ENCODE measurements around the gene POP7.
"Not testable (repeated sequence)": the region's sequence is repeated elsewhere in the genome, so short reads cannot be mapped to it uniquely, and the experiment has no call there.

The POP7 gene

GRCh38 chr7:100720279-100720670 lies 14.4 kb downstream of the POP7 start, which contains the start of gene EPO:
Gene EPO, plus strand, starts transcription at chr7:100720468. Its CDS starts 513 bp downstream, at chr7:100720981.
- no peak within 1 kb of the TSS for H3K27ac Mint-ChIP-seq
- peaks cover 55% of the 10 kb centered on the region for H3K27me3 Mint-ChIP-seq (ENCODE audit: low read depth)
- no peaks in the 10 kb centered on the region for H3K36me3 Mint-ChIP-seq (ENCODE audit: low read depth)
- DNase-seq (ENCODE audit: low spot score): no peak
- H3K9me3 Mint-ChIP-seq: peaks cover 5% of the 10 kb centered on the region
- H3K4me1 Mint-ChIP-seq (ENCODE audit: low read depth): peaks cover 5% of the 10 kb centered on the region
- no peak within 1 kb of the TSS for H3K4me3 Mint-ChIP-seq

DNA sequence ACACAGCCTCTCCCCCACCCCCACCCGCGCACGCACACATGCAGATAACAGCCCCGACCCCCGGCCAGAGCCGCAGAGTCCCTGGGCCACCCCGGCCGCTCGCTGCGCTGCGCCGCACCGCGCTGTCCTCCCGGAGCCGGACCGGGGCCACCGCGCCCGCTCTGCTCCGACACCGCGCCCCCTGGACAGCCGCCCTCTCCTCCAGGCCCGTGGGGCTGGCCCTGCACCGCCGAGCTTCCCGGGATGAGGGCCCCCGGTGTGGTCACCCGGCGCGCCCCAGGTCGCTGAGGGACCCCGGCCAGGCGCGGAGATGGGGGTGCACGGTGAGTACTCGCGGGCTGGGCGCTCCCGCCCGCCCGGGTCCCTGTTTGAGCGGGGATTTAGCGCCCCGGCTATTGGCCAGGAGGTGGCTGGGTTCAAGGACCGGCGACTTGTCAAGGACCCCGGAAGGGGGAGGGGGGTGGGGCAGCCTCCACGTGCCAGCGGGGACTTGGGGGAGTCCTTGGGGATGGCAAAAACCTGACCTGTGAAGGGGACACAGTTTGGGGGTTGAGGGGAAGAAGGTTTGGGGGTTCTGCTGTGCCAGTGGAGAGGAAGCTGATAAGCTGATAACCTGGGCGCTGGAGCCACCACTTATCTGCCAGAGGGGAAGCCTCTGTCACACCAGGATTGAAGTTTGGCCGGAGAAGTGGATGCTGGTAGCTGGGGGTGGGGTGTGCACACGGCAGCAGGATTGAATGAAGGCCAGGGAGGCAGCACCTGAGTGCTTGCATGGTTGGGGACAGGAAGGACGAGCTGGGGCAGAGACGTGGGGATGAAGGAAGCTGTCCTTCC lies 15.0 kb downstream of the POP7 start:
- H3K27me3 Mint-ChIP-seq (ENCODE audit: low read depth): peaks cover 56% of the 10 kb centered on the region
- H3K36me3 Mint-ChIP-seq (ENCODE audit: low read depth): no peaks in the 10 kb centered on the region
- no peak overlapping the region for H3K27ac Mint-ChIP-seq
- no peak for DNase-seq (ENCODE audit: low spot score)
- no peak overlapping the region for H3K4me3 Mint-ChIP-seq
- H3K9me3 Mint-ChIP-seq: peaks cover 5% of the 10 kb centered on the region
- peaks cover 5% of the 10 kb centered on the region for H3K4me1 Mint-ChIP-seq (ENCODE audit: low read depth)

DNA sequence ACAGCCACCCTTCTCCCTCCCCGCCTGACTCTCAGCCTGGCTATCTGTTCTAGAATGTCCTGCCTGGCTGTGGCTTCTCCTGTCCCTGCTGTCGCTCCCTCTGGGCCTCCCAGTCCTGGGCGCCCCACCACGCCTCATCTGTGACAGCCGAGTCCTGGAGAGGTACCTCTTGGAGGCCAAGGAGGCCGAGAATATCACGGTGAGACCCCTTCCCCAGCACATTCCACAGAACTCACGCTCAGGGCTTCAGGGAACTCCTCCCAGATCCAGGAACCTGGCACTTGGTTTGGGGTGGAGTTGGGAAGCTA lies 15.5 kb downstream of the POP7 start:
- Mint-ChIP-seq H3K27me3 (ENCODE audit: low read depth) (peaks cover 56% of the 10 kb centered on the region), H3K4me3 (no peak overlapping the region), H3K9me3 (peaks cover 5% of the 10 kb centered on the region), H3K36me3 (ENCODE audit: low read depth) (no peaks in the 10 kb centered on the region), H3K27ac (no peak overlapping the region), H3K4me1 (ENCODE audit: low read depth) (peaks cover 5% of the 10 kb centered on the region)
- DNase-seq (ENCODE audit: low spot score): no peak

- H3K27me3 Mint-ChIP-seq (ENCODE audit: low read depth): peaks cover 60% of the 10 kb centered on the region
- no peak overlapping the region for H3K4me3 Mint-ChIP-seq
- H3K4me1 Mint-ChIP-seq (ENCODE audit: low read depth): peaks cover 3% of the 10 kb centered on the region
- no peak overlapping the region for H3K27ac Mint-ChIP-seq
- peaks cover 5% of the 10 kb centered on the region for H3K9me3 Mint-ChIP-seq
- H3K36me3 Mint-ChIP-seq (ENCODE audit: low read depth): no peaks in the 10 kb centered on the region
- DNase-seq (ENCODE audit: low spot score): no peak
Observed at GRCh38 chr7:100722480-100723212, 16.7 kb downstream of the POP7 start.

DNA sequence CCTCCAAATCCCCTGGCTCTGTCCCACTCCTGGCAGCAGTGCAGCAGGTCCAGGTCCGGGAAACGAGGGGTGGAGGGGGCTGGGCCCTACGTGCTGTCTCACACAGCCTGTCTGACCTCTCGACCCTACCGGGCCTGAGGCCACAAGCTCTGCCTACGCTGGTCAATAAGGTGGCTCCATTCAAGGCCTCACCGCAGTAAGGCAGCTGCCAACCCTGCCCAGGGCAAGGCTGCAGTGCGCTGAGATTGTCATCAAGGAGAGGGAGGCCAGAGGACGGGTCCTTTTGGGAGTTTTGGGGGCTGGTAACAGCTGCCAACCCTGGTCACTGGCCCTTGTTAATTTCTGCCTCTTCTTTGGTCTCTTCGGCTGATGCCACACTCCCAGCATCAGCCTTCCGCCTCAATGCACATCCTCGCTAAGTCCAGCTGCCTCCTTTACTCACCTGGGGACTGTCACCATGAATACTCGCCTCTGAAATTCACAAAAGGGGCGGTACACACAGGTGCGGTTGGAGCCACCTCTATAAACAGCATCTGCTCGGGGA lies 17.9 kb downstream of the POP7 start:
- Mint-ChIP-seq H3K4me3 (no peak overlapping the region), H3K4me1 (ENCODE audit: low read depth) (peaks cover 3% of the 10 kb centered on the region), H3K9me3 (no peaks in the 10 kb centered on the region), H3K27ac (no peak overlapping the region), H3K36me3 (ENCODE audit: low read depth) (no peaks in the 10 kb centered on the region), H3K27me3 (ENCODE audit: low read depth) (peaks cover 51% of the 10 kb centered on the region)
- DNase-seq (ENCODE audit: low spot score): no peak

- not testable (repeated sequence) for H3K27ac Mint-ChIP-seq
Observed at GRCh38 chr7:100724364-100724763, 18.4 kb downstream of the POP7 start.

DNA sequence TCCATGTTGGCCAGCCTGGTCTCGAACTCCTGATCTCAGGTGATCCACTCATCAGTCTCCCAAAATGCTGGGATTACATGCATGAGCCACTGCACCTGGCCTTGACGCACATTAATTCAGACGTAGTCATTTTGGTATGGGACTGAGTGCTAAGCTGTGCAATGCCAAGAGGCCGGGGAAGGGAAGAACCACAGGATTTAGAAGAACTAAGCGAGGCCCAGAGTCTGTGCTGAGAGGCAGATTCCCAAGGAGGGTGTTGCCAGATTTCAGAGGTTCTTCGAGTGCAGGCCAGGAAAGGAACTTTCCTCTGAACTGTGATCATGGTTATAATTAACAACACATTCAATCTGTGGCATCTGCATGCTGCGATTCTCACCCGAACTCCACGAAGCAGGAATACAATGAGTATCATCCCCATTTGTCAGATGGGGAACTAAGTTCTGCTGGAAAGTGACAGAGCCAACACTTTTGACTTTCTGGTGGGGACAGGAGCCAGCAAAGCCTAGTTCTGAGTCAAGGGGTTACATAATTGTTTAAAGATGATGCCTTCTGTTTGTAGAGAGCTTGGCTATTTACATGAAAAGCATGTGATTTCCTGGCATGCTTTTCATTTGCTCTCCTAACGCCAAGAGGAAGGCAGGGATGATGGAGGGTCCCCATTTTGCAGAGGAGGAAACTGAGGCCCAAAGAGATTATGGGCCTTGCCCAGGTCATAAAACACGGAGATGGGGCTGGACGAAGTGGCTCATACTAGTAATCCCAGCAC lies 21.3 kb downstream of the POP7 start:
- Mint-ChIP-seq H3K4me3 (no peak overlapping the region), H3K27ac (no peak overlapping the region)
- DNase-seq (ENCODE audit: low spot score): no peak

More at GRCh38 chr7:100724364-100724763, 18.4 kb downstream of the POP7 start:
- H3K9me3 Mint-ChIP-seq; H3K36me3 Mint-ChIP-seq (ENCODE audit: low read depth); H3K4me3 Mint-ChIP-seq; H3K4me1 Mint-ChIP-seq (ENCODE audit: low read depth); DNase-seq (ENCODE audit: low spot score): not testable (repeated sequence)
- peaks cover 46% of the 10 kb centered on the region for H3K27me3 Mint-ChIP-seq (ENCODE audit: low read depth)

GRCh38 chr7:100728196-100728595 lies 22.3 kb downstream of the POP7 start:
- Mint-ChIP-seq H3K36me3 (ENCODE audit: low read depth) (no peaks in the 10 kb centered on the region), H3K27me3 (ENCODE audit: low read depth) (peaks cover 17% of the 10 kb centered on the region), H3K27ac (no peak overlapping the region), H3K9me3 (no peaks in the 10 kb centered on the region), H3K4me3 (no peak overlapping the region), H3K4me1 (ENCODE audit: low read depth) (peaks cover 3% of the 10 kb centered on the region)
- DNase-seq (ENCODE audit: low spot score): no peak

More for the DNA sequence above, 21.3 kb downstream of the POP7 start:
- Mint-ChIP-seq H3K27me3 (ENCODE audit: low read depth) (peaks cover 25% of the 10 kb centered on the region), H3K36me3 (ENCODE audit: low read depth) (no peaks in the 10 kb centered on the region), H3K4me1 (ENCODE audit: low read depth) (peaks cover 3% of the 10 kb centered on the region), H3K9me3 (no peaks in the 10 kb centered on the region)

GRCh38 chr7:100730136-100730800 lies 24.3 kb downstream of the POP7 start:
- no peak overlapping the region for H3K4me3 Mint-ChIP-seq
- no peaks in the 10 kb centered on the region for H3K36me3 Mint-ChIP-seq (ENCODE audit: low read depth)
- peaks cover 4% of the 10 kb centered on the region for H3K4me1 Mint-ChIP-seq (ENCODE audit: low read depth)
- peaks cover 11% of the 10 kb centered on the region for H3K27me3 Mint-ChIP-seq (ENCODE audit: low read depth)
- H3K9me3 Mint-ChIP-seq: no peaks in the 10 kb centered on the region
- H3K27ac Mint-ChIP-seq: no peak overlapping the region
- no peak for DNase-seq (ENCODE audit: low spot score)

DNA sequence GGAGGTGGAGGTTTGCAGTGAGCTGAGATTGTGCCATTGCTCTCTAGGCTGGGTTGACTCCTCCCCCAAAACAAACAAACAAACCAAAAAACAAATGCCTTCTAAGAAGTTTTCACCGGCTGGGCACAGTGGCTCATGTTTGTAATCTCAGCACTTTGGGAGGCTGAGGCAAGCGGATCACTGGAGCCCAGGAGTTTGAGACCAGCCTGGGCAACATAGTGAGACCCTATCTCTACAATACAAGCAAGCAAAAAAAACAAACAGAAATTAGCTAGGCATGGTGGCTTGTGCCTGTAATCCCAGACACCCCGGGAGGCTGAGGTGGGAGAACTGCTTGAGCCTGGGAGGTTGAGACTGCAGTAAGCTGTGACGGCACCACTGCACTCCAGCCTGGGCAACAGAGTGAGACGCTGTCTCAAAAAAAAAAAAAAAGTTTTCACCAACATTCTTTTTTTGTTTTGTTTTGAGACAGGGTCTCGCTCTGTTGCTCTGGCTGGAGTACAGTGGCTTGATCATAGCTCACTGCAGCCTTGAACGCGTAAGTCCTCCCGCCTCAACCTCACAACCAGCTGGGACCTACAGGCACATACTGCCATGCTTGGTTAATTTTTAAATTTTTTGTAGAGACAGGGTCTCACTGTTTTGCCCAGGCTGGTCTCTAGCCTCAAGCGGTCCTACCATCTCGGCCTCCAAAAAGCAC lies 26.2 kb downstream of the POP7 start:
- no peak for DNase-seq (ENCODE audit: low spot score)
- H3K9me3 Mint-ChIP-seq: no peaks in the 10 kb centered on the region
- peaks cover 10% of the 10 kb centered on the region for H3K27me3 Mint-ChIP-seq (ENCODE audit: low read depth)
- no peak overlapping the region for H3K4me3 Mint-ChIP-seq
- H3K36me3 Mint-ChIP-seq (ENCODE audit: low read depth): no peaks in the 10 kb centered on the region
- no peak overlapping the region for H3K27ac Mint-ChIP-seq
- H3K4me1 Mint-ChIP-seq (ENCODE audit: low read depth): peaks cover 4% of the 10 kb centered on the region

DNA sequence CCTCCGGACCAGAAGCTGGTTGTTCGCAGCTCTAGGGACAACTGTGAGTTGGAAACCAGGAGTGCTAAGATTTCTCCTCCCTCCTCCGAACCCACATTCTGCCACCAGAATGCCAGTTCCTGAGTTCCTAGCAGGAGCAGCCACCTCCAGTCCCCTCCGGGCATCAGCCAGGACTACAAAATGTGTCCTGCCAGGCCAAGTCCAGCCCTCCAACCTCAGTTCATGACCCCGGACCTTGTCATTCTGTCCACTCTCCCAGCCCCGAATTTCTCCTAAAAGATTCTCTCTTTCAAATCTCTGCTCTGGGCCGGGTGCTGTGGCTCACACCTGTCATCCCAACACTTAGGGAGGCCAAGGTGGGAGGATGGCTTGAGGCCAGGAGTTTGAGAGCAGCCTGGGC lies 29.8 kb downstream of the POP7 start:
- Mint-ChIP-seq H3K9me3 (no peaks in the 10 kb centered on the region), H3K4me1 (ENCODE audit: low read depth) (peaks cover 4% of the 10 kb centered on the region), H3K27me3 (ENCODE audit: low read depth) (peaks cover 2% of the 10 kb centered on the region), H3K36me3 (ENCODE audit: low read depth) (no peaks in the 10 kb centered on the region), H3K27ac (no peak overlapping the region), H3K4me3 (no peak overlapping the region)
- no peak for DNase-seq (ENCODE audit: low spot score)

- Mint-ChIP-seq H3K27ac (no peak overlapping the region), H3K4me1 (ENCODE audit: low read depth) (peaks cover 4% of the 10 kb centered on the region), H3K9me3 (no peaks in the 10 kb centered on the region), H3K36me3 (ENCODE audit: low read depth) (no peaks in the 10 kb centered on the region), H3K4me3 (no peak overlapping the region), H3K27me3 (ENCODE audit: low read depth) (peaks cover 2% of the 10 kb centered on the region)
- no peak for DNase-seq (ENCODE audit: low spot score)
Observed at GRCh38 chr7:100736671-100737070, 30.8 kb downstream of the POP7 start.

DNA sequence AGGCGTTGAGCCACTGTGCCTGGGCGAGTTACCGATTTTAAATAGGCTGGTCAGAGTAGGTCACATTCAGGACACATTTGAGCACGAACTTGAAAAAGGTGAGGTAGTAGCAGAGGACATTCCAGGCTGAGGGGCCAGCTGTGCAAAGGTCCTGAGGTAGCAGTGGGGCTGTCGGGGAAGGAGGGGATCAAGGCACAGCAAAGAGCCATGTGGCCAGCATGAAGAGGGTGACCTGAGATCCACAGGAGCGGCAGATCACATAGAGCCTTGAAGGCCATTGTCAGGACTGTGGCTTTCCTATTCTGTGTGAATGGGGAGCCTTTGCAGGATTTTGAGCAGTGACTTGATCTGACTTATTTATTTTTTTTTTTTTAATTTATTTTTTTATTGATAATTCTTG lies 34.0 kb downstream of the POP7 start:
- H3K9me3 Mint-ChIP-seq: peaks cover 4% of the 10 kb centered on the region
- no peaks in the 10 kb centered on the region for H3K36me3 Mint-ChIP-seq (ENCODE audit: low read depth)
- DNase-seq (ENCODE audit: low spot score): no peak
- no peaks in the 10 kb centered on the region for H3K4me1 Mint-ChIP-seq (ENCODE audit: low read depth)
- peaks cover 2% of the 10 kb centered on the region for H3K27me3 Mint-ChIP-seq (ENCODE audit: low read depth)
- H3K27ac Mint-ChIP-seq: no peak overlapping the region
- H3K4me3 Mint-ChIP-seq: no peak overlapping the region

Measured in T-helper 2 cell treated with Interferon-gamma antibody and Interleukin-4, amounts not matched to agents 5 μg/mL and 100 μg/mL, for 36 hours (primary cell).